ENCODE measurements around the gene DBT.

GRCh38 chr1:100253552-100253951, 3.9 kb upstream of the DBT start:
- TF ChIP-seq POLR2A (IDR thresholded peaks at IDR 0.05; ENCODE audit: low read depth, low read length) (no peak), POLR2AphosphoS5 (IDR thresholded peaks at IDR 0.05; ENCODE audit: low read depth, low read length) (no peak), TAF1 (IDR thresholded peaks at IDR 0.05; ENCODE audit: low read depth, low read length) (no peak)
